A172 (cell line): ENCODE results near the gene PDE8B. TPM values are rescaled to one million over a fixed set of nuclear protein-coding genes. Genes with fewer than 3 reads are reported as not detected.

Experiments used
- DNase-seq: peaks from one replicate; pipeline ENCODE4 v3.0.0-alpha.2; 2015; ENCODE audit warnings: low spot score
- total RNA-seq: library from RNA; depleted of rRNA; stranded (reverse); fragments of >200 nt; shearing (Covaris generic); gene quantifications from 2 replicates; pipeline ENCODE4 v1.2.3, GENCODE V29; 2014

PDE8B gene
- total RNA-seq, 1 experiment from 2014 or later = not detected

GRCh38 chr5:77285251-77285841, 74.9 kb downstream of the PDE8B start:
- DNase-seq = no peak

- DNase-seq = peak; percentile 54
Observed at GRCh38 chr5:77292026-77292757, 81.7 kb downstream of the PDE8B start.

GRCh38 chr5:77294185-77294584, 83.7 kb downstream of the PDE8B start:
- DNase-seq = no peak

DNA sequence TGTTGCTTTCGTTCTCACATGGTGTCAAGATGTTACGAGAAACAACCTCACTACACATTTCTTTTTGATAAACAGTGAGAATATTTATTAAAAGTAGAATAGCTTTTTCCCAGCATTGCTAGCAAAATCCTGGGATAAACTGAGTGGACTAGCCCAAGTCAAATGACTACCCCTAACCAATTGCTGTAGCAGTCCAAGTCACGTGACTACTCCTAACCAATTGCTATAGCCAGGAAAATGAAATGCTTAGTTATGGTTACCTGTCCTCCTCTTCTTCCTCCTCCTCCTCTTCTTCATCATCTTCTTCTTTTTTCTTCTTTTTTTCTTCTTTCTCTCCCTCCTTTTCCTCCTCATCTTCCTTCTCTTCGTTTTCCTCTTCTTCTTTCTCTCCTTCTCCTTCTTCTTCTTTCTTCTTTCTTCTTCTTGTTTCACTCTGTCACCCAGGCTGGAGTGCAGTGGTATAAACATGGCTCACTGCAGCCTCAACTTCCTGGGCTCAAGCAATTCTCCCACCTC, 85.4 kb downstream of the PDE8B start:
- DNase-seq = no peak

- DNase-seq = no peak
Observed at GRCh38 chr5:77298146-77298545, 87.7 kb downstream of the PDE8B start.

DNA sequence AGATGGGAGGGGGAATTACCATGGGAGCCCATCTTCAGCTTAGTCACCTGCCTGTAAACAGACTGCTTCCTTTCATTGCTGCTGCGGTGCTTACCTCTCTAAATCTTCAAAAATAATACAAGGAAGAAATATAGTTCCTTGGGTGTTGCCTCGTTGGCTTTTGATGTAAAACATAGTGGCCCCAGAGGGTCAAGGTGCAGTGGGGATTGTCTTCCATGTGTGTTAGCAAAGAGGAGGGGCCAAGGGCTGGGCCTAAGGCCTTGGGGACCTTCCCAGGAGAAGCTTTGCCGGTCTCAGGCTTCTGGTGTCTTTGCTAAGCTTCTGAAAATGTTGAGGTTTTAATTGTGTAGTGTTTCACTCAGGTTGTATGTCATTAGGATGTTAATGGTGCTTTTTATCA, 90.0 kb downstream of the PDE8B start:
- no peak for DNase-seq

- peak; percentile 18 for DNase-seq
Observed at GRCh38 chr5:77301447-77301883, 91.0 kb downstream of the PDE8B start.

DNA sequence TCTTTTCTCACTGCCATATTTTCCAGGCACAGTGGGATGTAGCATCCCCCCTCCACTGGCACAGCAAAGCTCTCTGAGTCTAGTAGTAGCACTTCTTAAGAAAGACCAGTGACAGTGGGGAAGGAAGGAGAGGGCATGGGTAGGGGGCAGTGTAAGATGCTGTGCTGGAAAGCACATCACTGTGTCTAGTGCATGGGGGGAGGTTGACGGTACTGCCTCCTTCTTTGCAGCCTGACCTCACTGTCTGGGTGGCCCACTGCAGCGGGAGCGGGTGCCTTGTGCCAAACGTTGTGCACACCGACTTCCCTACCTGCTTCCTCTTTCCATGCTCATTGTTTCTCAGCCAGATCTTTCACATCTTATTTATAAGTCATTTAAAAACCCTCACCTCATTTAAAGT, 91.8 kb downstream of the PDE8B start:
- DNase-seq = no peak

GRCh38 chr5:77302653-77303052, 92.2 kb downstream of the PDE8B start:
- DNase-seq = no peak

GRCh38 chr5:77304388-77304787, 93.9 kb downstream of the PDE8B start:
- no peak for DNase-seq

- DNase-seq = no peak
Observed at GRCh38 chr5:77305222-77305846, 94.9 kb downstream of the PDE8B start.

- DNase-seq = no peak
Observed at GRCh38 chr5:77305956-77306355, 95.5 kb downstream of the PDE8B start.

GRCh38 chr5:77306531-77306930, 96.1 kb downstream of the PDE8B start:
- no peak for DNase-seq

- no peak for DNase-seq
Observed at GRCh38 chr5:77308154-77308960, 97.9 kb downstream of the PDE8B start.

- DNase-seq = no peak
Observed at GRCh38 chr5:77309140-77309539, 98.7 kb downstream of the PDE8B start.

DNA sequence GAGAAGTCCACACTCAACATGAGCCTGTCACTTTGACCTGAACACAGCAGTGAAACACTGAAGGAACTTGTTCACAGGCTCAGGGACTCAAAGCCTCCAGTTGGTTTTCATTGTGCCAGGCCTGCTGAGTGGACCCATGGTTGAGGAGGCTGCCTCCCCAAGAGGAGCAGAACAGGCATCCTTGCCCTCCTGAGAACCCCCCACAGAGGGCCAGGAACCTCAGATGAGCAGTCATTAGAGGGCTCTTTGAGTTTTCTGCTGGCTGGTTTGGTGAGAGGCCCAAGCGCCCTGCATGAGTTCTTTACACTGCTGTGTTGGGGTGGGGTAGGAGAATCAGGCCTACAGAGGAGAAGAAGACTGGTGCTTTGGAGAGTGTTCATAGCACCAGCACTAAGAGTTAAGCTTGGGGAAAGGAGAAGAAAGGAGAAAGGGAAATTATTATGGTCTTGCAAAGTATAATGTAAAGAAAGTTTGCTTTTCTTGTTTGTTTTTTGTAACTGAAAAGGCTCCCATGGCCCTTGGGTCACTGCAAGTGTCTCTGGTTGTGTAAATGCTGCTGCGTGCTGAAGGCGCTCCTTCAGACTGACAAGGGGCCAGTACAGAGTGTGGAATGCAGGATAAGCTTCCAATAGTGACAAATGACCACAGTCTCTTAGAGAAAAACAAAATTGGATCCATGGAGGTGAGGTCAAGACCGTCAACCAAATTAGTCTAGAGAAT, 100.2 kb downstream of the PDE8B start:
- no peak for DNase-seq

- DNase-seq = no peak
Observed at GRCh38 chr5:77311214-77311571, 100.7 kb downstream of the PDE8B start.

DNA sequence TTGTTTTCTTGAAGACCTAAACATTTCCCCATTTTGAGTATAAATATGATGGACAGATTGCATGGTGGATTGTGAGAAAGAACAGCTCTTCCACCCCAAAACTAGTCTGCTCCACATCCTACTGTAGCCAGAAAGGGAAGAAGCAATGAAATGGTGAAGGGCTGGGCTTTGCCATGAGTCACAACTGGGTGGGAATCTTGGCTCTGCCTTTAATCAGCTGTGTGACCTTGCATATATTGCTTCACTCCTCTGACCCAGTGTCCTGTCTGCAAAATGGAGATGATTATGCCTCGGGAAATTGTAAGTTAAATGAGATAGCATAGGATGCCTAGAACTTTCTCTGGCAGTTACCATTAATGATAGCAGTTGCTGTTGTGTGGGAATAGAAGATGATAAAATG, 101.9 kb downstream of the PDE8B start:
- DNase-seq = peak; percentile 36

DNA sequence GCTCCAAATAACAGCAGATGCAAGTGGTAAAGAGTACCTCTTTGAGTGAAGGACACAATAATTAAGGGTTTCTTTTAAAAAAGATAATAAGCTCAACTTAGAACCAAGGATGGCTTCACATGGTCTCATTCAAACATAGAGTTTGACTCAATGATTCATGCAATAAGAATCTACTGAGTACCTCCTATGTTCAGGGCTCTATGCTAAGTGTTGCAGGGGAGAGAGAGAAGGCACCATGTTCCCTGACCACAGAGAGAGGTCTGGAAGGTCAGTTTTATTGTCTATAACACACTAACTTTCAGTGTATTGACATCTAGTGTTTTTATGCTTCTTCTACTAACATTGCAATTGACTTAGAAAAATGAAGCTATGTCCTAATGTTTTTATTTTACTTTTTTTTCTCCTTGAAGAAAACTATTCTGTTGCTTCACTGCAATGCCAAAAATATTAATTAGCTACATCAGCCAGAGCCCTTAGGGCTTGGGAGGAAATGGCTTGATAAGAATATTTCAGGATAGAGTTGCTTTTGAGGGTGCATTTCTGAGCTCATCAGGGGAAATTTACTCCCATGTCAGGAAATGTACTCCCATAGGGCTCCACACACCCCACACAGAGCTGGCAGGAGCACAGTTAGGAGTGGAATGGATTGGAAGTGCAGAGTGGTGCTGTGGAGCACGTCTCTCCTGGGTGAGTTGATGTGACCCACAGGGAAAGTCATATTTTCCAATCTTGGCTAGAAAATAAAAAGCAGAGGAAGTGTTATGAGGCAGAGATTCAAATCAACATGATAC, 106.6 kb downstream of the PDE8B start:
- no peak for DNase-seq

DNA sequence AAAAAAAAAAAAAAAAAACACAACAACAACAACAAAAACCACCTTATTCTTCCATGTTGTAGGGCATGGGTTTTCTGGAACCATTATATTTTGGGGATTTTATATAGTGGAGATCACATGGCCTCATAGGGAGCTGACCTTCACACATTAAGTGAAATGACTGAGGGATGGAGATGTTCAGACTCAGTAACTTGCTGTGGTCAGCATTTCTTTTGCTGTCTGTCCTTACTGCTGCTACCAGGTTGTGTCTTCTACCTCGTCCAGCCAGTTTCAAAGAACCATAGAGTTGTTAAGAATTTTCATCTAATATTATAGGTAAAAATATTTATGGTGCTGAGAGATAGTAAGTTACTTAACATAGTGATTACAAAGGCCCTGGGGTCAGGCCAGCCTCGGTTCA, 107.6 kb downstream of the PDE8B start:
- DNase-seq = no peak
